NCI-H1930 (cell line): ENCODE data around the gene PPT1.
"Not testable (repeated sequence)": the region's sequence is repeated elsewhere in the genome, so short reads cannot be mapped to it uniquely, and the experiment has no call there.

Experiments used
- DNase-seq, 2 experiments: peaks; one replicate each; lab custom pipeline; 2025; lab: John Stamatoyannopoulos, UW

PPT1 gene

GRCh38 chr1:40056519-40057309 is 40.3 kb downstream of the PPT1 start:
- no peak for DNase-seq

GRCh38 chr1:40053138-40053887 is 43.7 kb downstream of the PPT1 start:
- DNase-seq, result no peak

DNA sequence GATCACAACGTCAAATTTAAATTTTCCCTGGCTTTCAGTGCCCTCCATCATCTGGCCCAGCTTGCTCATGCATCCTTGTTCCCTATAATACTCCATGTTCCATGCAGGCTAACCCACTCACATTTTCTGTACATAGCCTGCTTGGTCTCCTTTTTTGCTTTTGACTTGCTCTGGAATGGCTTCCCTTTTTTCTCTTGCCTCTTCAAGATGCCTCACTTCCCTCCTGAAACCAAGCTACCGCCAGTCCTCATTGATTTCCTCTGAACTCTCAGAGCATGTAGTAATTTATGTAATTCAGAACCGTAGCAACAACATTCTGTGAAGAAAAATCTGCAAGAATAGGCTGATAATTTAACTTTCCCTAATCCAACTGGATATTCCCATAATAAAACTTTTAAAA is 46.2 kb downstream of the PPT1 start:
- DNase-seq, result no peak

- DNase-seq, result no peak
These were observed 47.3 kb downstream of the PPT1 start for GRCh38 chr1:40049725-40050124.

GRCh38 chr1:40047769-40048168 is 49.3 kb downstream of the PPT1 start:
- DNase-seq, result no peak

- no peak for DNase-seq
These were observed 49.8 kb downstream of the PPT1 start for GRCh38 chr1:40047276-40047675.

DNA sequence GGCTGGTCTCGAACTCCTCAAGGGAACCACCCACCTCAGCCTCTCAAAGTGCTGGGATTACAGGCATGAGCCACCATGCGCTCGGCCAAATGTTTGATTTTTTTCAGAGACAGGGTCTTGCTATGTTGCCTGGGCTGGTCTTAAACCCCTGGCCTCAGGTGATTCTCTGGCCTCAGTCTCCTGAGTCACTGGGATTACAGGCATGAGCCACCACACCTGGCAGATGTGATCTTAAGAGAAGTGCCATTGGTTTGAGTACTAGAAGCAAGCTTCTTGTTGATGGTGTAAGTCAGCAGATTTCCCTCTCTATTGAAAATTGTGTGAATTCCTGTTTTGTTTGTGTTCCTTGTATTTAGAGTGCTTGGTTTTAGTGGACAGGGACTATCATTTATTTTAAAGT is 51.3 kb downstream of the PPT1 start:
- DNase-seq, result no peak

DNA sequence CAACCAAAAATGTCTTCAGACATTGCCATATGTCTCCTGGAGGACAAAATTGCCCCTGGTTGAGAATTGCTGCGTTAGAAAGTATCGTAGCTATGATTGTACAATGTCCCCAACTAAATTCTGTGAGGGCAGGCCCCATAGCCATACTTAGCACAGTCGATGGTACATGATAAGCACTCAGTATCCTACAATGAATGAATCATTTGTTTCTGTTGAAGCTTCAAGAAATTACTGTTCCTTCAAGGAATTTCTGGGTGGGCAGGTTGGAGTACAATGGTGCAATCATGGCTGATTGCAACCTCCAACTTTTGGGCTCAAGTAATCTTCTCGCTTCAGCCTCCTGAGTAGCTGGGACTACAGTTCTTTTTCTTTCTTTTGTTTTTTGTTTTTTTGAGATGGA is 51.9 kb downstream of the PPT1 start:
- no peak for DNase-seq

GRCh38 chr1:40044110-40044509 is 52.9 kb downstream of the PPT1 start:
- no peak for DNase-seq

GRCh38 chr1:40042341-40042740 is 54.7 kb downstream of the PPT1 start:
- no peak for DNase-seq

- no peak for DNase-seq
These were observed 55.6 kb downstream of the PPT1 start for GRCh38 chr1:40041466-40041838.

DNA sequence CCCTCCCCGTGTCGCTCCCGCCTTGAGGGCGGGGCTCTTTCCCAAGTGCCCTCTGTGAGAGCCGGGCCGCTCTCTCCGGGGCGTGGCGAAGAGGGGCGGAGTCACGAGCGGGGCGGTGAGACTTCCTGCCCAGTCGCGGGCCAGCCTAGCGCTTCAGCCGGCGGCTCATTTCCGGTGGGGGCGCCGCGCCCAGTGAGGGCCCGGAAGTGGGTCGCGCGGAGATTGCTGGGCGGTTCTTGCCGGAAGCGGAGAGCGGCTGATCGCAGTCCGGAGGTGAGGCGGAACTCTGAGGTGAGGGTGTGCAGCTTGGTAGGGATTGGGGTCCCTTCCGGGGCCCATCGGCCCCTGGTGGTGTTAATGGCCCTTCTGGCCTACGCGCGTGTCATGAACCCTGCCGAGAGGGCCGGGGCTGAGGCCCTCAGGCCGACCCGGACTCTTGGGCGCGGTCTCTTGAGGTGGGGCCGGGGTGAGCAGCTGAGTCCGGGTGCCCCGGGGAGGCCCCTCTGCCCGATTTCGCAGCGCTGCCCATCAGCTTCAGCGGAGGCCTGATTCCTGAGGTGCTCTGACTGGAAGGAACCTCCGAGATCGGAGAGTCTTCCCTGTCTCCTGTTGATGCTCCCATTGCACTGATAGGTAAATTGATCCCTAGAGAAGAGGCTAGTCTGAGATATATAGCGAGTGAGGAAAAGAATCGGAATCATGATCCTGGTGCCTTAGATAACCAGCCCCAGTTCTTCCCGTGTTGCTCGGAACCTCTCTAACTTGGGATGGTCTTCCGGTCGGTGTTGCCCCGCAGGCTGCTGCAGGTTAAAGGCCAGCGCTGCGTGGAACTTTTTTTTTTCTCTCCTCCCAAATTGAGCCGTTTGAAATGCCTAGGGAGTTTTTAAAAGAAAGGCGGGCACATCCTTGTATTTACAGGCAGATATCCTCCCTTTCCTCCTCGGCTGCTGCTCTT is 56.3 kb downstream of the PPT1 start, which contains the start of gene CAP1:
Gene CAP1, plus strand, starts transcription at position 219 of the 955 bp plus-strand sequence. CDS start 18,618 bp downstream, outside the sequence.
- DNase-seq, result peak; percentile 97

DNA sequence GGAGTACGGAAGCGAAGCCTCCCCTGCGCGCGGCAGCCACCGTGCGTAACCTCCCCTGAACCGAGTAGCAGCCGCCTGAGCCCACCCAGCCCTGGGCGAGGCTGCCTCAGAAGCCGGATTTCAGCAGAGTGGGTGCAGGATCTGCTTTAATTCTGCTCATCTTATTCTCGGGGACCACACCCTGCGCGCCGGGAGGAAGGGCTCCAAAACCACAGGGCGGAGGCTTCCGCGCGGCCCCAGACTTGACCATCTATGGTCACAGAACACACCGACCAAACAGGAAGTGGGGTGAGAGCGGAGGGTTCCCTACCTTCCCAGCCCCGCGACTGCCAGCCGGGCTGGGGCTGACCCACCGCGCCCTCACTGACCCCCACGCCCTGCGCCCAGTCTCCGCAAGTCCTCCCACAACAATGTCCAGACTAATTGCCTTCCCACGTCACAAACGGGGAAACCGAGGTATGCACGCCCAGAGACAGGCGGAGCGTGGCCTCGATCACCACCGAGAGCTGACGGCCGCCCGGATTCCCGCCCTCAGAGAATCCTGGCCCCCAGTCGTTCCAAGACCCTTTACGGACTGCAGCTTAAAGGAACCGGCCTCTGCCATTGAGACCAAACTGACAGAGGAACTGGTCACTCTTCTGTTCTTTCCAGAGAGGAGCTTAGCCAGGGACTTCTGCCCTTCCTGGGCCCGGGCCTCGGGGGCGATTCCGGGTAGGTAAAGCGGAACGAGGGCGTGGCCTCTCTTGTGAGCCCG is 57.1 kb downstream of the PPT1 start:
- no peak for DNase-seq

- DNase-seq, result no peak
These were observed 57.8 kb downstream of the PPT1 start for GRCh38 chr1:40039245-40039756.

DNA sequence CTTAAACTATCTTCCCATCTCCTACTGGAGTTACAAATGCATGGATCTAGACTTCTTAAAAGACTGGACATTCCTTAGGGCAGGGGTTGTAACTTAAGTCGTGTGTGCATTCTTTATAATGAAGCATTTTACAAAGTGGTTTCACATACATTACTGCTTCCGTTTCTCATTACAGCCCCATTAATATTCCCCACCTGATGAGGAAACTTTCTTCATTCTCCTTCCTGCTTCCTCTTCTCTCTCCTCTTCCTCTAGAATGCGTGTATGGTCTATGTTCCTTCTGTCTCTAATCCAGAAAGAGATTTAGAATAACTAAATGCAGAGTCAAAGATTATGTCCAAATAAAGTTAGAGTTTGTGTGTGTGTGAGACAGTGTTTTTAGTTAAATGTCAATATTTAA is 58.4 kb downstream of the PPT1 start:
- DNase-seq, result no peak

GRCh38 chr1:40037254-40037653 is 59.8 kb downstream of the PPT1 start:
- DNase-seq, result not testable (repeated sequence)

GRCh38 chr1:40036574-40036973 is 60.5 kb downstream of the PPT1 start:
- DNase-seq, result no peak

DNA sequence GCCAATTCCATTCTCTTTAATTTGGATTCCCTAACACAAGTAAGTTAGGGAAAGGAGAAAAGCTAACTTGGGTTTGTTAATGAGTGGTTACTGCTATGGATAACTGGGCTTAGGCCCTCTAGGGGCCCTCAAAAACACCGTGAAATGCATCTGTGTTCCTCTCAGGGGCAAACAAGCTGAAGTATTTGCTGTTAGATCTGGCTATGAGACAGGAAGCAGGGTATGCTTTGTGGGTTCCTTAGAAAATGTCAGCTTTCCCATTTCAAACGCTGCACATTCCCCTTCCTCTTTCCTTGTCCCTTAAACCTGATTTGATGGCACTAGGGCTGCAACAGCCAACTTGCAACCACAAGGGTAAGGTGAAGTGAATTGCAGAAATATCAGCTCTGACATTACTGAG is 62.2 kb downstream of the PPT1 start:
- DNase-seq, result no peak

- no peak for DNase-seq
These were observed 64.7 kb downstream of the PPT1 start for GRCh38 chr1:40032240-40032891.

DNA sequence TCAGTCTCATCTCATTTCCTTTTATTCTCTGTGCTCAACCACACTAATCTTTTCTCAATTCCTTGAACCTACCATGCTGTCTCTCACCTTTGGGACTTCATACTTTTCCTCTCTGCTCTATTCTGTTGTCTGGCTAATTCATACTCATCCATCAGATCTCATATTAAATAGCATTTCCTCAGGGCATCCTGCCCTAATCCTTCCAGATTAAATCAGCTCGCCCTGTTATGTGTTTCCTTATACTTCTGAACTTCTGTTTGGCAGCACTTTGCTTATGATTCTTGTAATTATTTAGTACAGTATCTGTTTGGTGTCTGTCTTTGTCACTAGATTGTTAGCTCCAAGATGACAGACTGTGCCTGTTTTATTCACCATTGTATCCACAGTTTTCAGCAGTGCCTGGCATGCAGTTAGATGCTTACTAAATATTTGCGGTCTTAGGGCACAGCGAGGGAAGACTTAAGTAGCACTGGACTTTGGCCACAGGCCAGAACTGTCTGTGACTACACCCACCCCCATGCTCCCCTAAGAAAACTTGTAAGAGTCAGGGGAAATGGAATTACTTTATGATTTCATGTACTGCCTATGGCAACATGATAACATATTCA is 66.4 kb downstream of the PPT1 start:
- DNase-seq, result no peak
